Type B pancreatic cell (in vitro differentiated cells): ENCODE data around the gene ZP1. TPM values are rescaled to one million over a fixed set of nuclear protein-coding genes. Genes with fewer than 3 reads are reported as not detected.

Experiments used
- DNase-seq: peaks from one replicate; pipeline ENCODE4 v3.0.0; 2021; ENCODE audit warnings: mixed read lengths; ENCODE audit not compliant: unreplicated experiment; ENCODE audit errors: extremely low spot score
- H3K27ac Mint-ChIP-seq: 2 replicates; pipeline ENCODE4 v1.8.0; 2021; ENCODE audit warnings: mild to moderate bottlenecking, mixed read lengths
- H3K27me3 Mint-ChIP-seq: 2 replicates; pipeline ENCODE4 v1.8.0; 2021; ENCODE audit warnings: mixed read lengths
- H3K36me3 Mint-ChIP-seq: 2 replicates; pipeline ENCODE4 v1.8.0; 2021; ENCODE audit warnings: mixed read lengths
- H3K4me1 Mint-ChIP-seq: one replicate; pipeline ENCODE4 v1.8.0; 2021; ENCODE audit warnings: mixed read lengths; ENCODE audit not compliant: unreplicated experiment
- H3K4me3 Mint-ChIP-seq: 2 replicates; pipeline ENCODE4 v1.8.0; 2021; ENCODE audit warnings: mild to moderate bottlenecking, mixed read lengths
- H3K9me3 Mint-ChIP-seq: 2 replicates; pipeline ENCODE4 v1.8.0; 2021; ENCODE audit warnings: mixed read lengths
- CTCF ChIP-seq: fragments of 200-600 bp; sonication (generic); conservative IDR thresholded peaks from 2 replicates; pipeline ENCODE4 v1.5.0; 2021; ENCODE audit warnings: antibody characterized with exemption, mild to moderate bottlenecking
- total RNA-seq: library from RNA; stranded (reverse); gene quantifications from 2 replicates; pipeline ENCODE4 v1.2.1, GENCODE V29; 2021; ENCODE audit warnings: low replicate concordance

ZP1 gene
- total RNA-seq, 1 donor from 2014 or later, result not detected

- no peak for TF ChIP-seq CTCF
- Mint-ChIP-seq H3K36me3 (peaks cover 5% of the 10 kb centered on the region), H3K27ac (no peak overlapping the region), H3K4me1 (peaks cover 30% of the 10 kb centered on the region), H3K4me3 (no peak overlapping the region), H3K27me3 (peaks cover 33% of the 10 kb centered on the region), H3K9me3 (no peaks in the 10 kb centered on the region)
- no peak for DNase-seq
Measured at GRCh38 chr11:60910711-60911380, 43.5 kb downstream of the ZP1 start.

- no peaks in the 10 kb centered on the region for H3K9me3 Mint-ChIP-seq
- H3K4me1 Mint-ChIP-seq, result peaks cover 34% of the 10 kb centered on the region
- peak overlapping the region; percentile 73 for H3K27ac Mint-ChIP-seq
- H3K4me3 Mint-ChIP-seq, result peak overlapping the region; percentile 69
- no peak for TF ChIP-seq CTCF
- peaks cover 33% of the 10 kb centered on the region for H3K27me3 Mint-ChIP-seq
- peaks cover 7% of the 10 kb centered on the region for H3K36me3 Mint-ChIP-seq
- DNase-seq, result no peak
Measured at GRCh38 chr11:60912223-60912850, 45.0 kb downstream of the ZP1 start.

- Mint-ChIP-seq H3K27me3 (peaks cover 28% of the 10 kb centered on the region), H3K4me1 (peaks cover 36% of the 10 kb centered on the region), H3K36me3 (peaks cover 7% of the 10 kb centered on the region), H3K9me3 (no peaks in the 10 kb centered on the region), H3K4me3 (peak overlapping the region; percentile 100), H3K27ac (peak overlapping the region; percentile 95)
- no peak for TF ChIP-seq CTCF
- DNase-seq, result no peak
Measured at GRCh38 chr11:60912851-60913528, 45.6 kb downstream of the ZP1 start.

- DNase-seq, result peak; percentile 89
- Mint-ChIP-seq H3K36me3 (peaks cover 7% of the 10 kb centered on the region), H3K9me3 (no peaks in the 10 kb centered on the region), H3K27ac (peak within 1 kb of the TSS; percentile 95), H3K27me3 (peaks cover 18% of the 10 kb centered on the region), H3K4me3 (peak within 1 kb of the TSS; percentile 100), H3K4me1 (peaks cover 39% of the 10 kb centered on the region)
- TF ChIP-seq CTCF, result peak; percentile 22
Measured at GRCh38 chr11:60913793-60914632, 46.7 kb downstream of the ZP1 start, which contains the start of gene TMEM109. Gene TMEM109 (plus strand): TSS chr11:60914158. CDS start chr11:60919694, 5,536 bp downstream.

- Mint-ChIP-seq H3K4me1 (peaks cover 39% of the 10 kb centered on the region), H3K27ac (peak overlapping the region; percentile 95), H3K27me3 (peaks cover 11% of the 10 kb centered on the region), H3K4me3 (peak overlapping the region; percentile 89), H3K36me3 (peaks cover 7% of the 10 kb centered on the region), H3K9me3 (no peaks in the 10 kb centered on the region)
- no peak for DNase-seq
- TF ChIP-seq CTCF, result no peak
Measured at GRCh38 chr11:60914633-60915247, 47.4 kb downstream of the ZP1 start.
